HCT116 (cell line): ENCODE data around the gene SDF2. TPM values are rescaled to one million over a fixed set of nuclear protein-coding genes. Genes with fewer than 3 reads are reported as not detected.
A peak's percentile ranks its signal among the peaks of the same experiment; 100 is the strongest.

Source experiments
- ATAC-seq: fragments of 200-7000 bp; cut with Tn5 transposase; 2 replicates; pipeline ENCODE4 v1.9.1; 2020; ENCODE audit warnings: mild to moderate bottlenecking, moderate library complexity
- BruUV-seq: library from RNA; stranded (reverse); fragments of 400-500 nt; replicated peaks from 2 replicates; lab custom pipeline; 2021; lab: Mats Ljungman, UMichigan
- CTCF ChIA-PET: fragments of 300-600 bp; sonication (Branson Sonifier 250); formaldehyde crosslinking; loops from one replicate; lab custom pipeline; 2021; ENCODE audit warnings: antibody characterized with exemption; lab: Charles Lee
- POLR2A ChIA-PET: fragments of 300-600, 350-600 bp; sonication (Branson Sonifier 250); formaldehyde crosslinking; loops from one replicate; lab custom pipeline; 2021; ENCODE audit warnings: antibody characterized with exemption; lab: Charles Lee
- RAD21 ChIA-PET, 2 experiments: fragments of 300-600 bp; sonication (Branson Sonifier 250); formaldehyde crosslinking; loops; one replicate each; lab custom pipeline; 2023; ENCODE audit warnings: low total read pairs in 2 of 2; ENCODE audit not compliant: uncharacterized antibody in 2 of 2, unreplicated experiment in 2 of 2, low non-redundant PET in 1 of 2; lab: Charles Lee
- DNase-seq: peaks from one replicate; pipeline ENCODE4 v3.0.0-alpha.2; 2010; ENCODE audit warnings: low read depth, low spot score
- H2AFZ ChIP-seq: fragments of 200-600 bp; shearing (Covaris generic), sonication (generic); 2 replicates; pipeline ENCODE4 v1.6.1; 2017; ENCODE audit warnings: low read depth, mixed run types, mixed read lengths, antibody characterized with exemption, low read length; ENCODE audit not compliant: poor library complexity, severe bottlenecking
- H3K27ac ChIP-seq: 2 replicates; pipeline ENCODE4 v1.5.1; 2012; ENCODE audit warnings: low read depth, low read length
- H3K27me3 ChIP-seq: fragments of 200-600 bp; sonication (generic); 2 replicates; pipeline ENCODE4 v1.6.1; 2016; ENCODE audit warnings: mixed run types, low read length, mixed read lengths; ENCODE audit not compliant: insufficient read depth
- H3K36me3 ChIP-seq, 2 experiments: fragments of 200-500 bp in 1 of 2; fragments of 200-600 bp in 1 of 2; sonication (Bioruptor generic) in 1 of 2; sonication (generic) in 1 of 2; 2 replicates each; pipeline versions ENCODE4 v1.5.1 to v1.6.1; 2014 to 2016; ENCODE audit warnings: low read length in 2 of 2, inconsistent platforms in 1 of 2, mixed read lengths in 1 of 2, mixed run types in 1 of 2; ENCODE audit not compliant: insufficient read depth in 2 of 2, control insufficient read depth in 1 of 2
- H3K4me1 ChIP-seq, 2 experiments: fragments of 200-600 bp in 1 of 2; sonication (generic) in 1 of 2; 2 replicates each; pipeline versions ENCODE4 v1.5.1 to v1.6.1; 2012 to 2017; ENCODE audit warnings: low read length in 2 of 2, inconsistent platforms in 1 of 2, mild to moderate bottlenecking in 1 of 2, mixed read lengths in 1 of 2, mixed run types in 1 of 2, moderate library complexity in 1 of 2; ENCODE audit not compliant: insufficient read depth in 2 of 2, control insufficient read depth in 1 of 2
- H3K4me2 ChIP-seq: fragments of 200-600 bp; sonication (generic); 2 replicates; pipeline ENCODE4 v1.6.1; 2017; ENCODE audit warnings: mixed run types, low read length, mixed read lengths
- H3K4me3 ChIP-seq, 2 experiments: fragments of 200-600 bp in 1 of 2; sonication (generic) in 1 of 2; replicated peaks in 1 of 2; 2 replicates each; pipeline ENCODE4 v1.5.1; 2011 to 2016; ENCODE audit warnings: low read length in 2 of 2, control low read depth in 1 of 2, low read depth in 1 of 2, mild to moderate bottlenecking in 1 of 2, mixed read lengths in 1 of 2, mixed run types in 1 of 2
- H3K79me2 ChIP-seq: fragments of 200-600 bp; sonication (generic); 2 replicates; pipeline ENCODE4 v1.6.1; 2017; ENCODE audit warnings: mild to moderate bottlenecking, mixed run types, low read length, moderate library complexity, mixed read lengths; ENCODE audit not compliant: insufficient read depth
- H3K9ac ChIP-seq: fragments of 200-600 bp; sonication (generic); 2 replicates; pipeline ENCODE4 v1.6.1; 2016; ENCODE audit warnings: low read length, mixed read lengths
- H3K9me2 ChIP-seq: fragments of 200-600 bp; sonication (generic), shearing (Covaris generic); 2 replicates; pipeline ENCODE4 v1.6.1; 2017; ENCODE audit warnings: mixed run types, mild to moderate bottlenecking, moderate library complexity; ENCODE audit not compliant: insufficient read depth
- H3K9me3 ChIP-seq, 2 experiments: fragments of 200-500 bp in 1 of 2; fragments of 200-600 bp in 1 of 2; sonication (Bioruptor generic) in 1 of 2; sonication (generic) in 1 of 2; 2 replicates each; pipeline ENCODE4 v1.6.1; 2014 to 2017; ENCODE audit warnings: low read length in 2 of 2, mixed read lengths in 2 of 2, inconsistent platforms in 1 of 2, low read depth in 1 of 2, mild to moderate bottlenecking in 1 of 2, mixed run types in 1 of 2, moderate library complexity in 1 of 2; ENCODE audit not compliant: control insufficient read depth in 1 of 2, insufficient read depth in 1 of 2
- H4K20me1 ChIP-seq: fragments of 200-600 bp; sonication (generic), shearing (Covaris generic); 2 replicates; pipeline ENCODE4 v1.6.1; 2017; ENCODE audit warnings: mixed run types, mild to moderate bottlenecking, moderate library complexity; ENCODE audit not compliant: insufficient read depth
- CBX3 ChIP-seq: IDR thresholded peaks from 2 replicates; pipeline ENCODE4 v1.6.1; 2012; ENCODE audit warnings: low read depth
- ELF1 ChIP-seq: IDR thresholded peaks from 2 replicates; pipeline ENCODE4 v1.6.1; 2012; ENCODE audit warnings: low read depth, borderline replicate concordance
- EZH2 ChIP-seq: fragments of 200-600 bp; sonication (generic); IDR thresholded peaks from 2 replicates; pipeline ENCODE4 v1.6.1; 2017; ENCODE audit warnings: antibody characterized with exemption, mixed run types
- FOSL1 ChIP-seq: IDR thresholded peaks from 2 replicates; pipeline ENCODE4 v1.6.1; 2012; ENCODE audit warnings: low read depth
- JUND ChIP-seq: IDR thresholded peaks from 2 replicates; pipeline ENCODE4 v1.6.1; 2012
- MAX ChIP-seq: IDR thresholded peaks from 2 replicates; pipeline ENCODE4 v1.6.1; 2012
- POLR2A ChIP-seq: IDR thresholded peaks from 2 replicates; pipeline ENCODE4 v1.7.0; 2011; ENCODE audit warnings: borderline replicate concordance; ENCODE audit not compliant: insufficient read depth, insufficient read length; ENCODE audit errors: extremely low read depth
- SRF ChIP-seq: IDR thresholded peaks from 2 replicates; pipeline ENCODE4 v1.6.1; 2012; ENCODE audit warnings: low read depth
- TCF7L2 ChIP-seq: IDR thresholded peaks from 2 replicates; pipeline ENCODE4 v1.7.0; 2011; ENCODE audit warnings: borderline replicate concordance, inconsistent platforms; ENCODE audit not compliant: insufficient read depth, insufficient read length; ENCODE audit errors: extremely low read depth
- ZNF274 ChIP-seq: fragments of 200-500 bp; sonication (Bioruptor generic); IDR thresholded peaks from 2 replicates; pipeline ENCODE4 v1.6.1; 2014; ENCODE audit warnings: mild to moderate bottlenecking, low read depth, low read length, inconsistent platforms
- intact Hi-C: fragments of 100-400 bp; cut with micrococcal nuclease; formaldehyde crosslinking; loops from 2 replicates; pipeline ENCODE4 v1.10.0; 2022
- total RNA-seq: library from RNA; stranded (reverse); gene quantifications from one replicate; pipeline ENCODE4 v1.2.1, GENCODE V29; 2021; ENCODE audit not compliant: unreplicated experiment

SDF2 gene
- total RNA-seq, 1 experiment from 2014 or later: 41.3 TPM

- CTCF ChIA-PET: interaction anchor here (1.0 kb wide), 1 partner anchor 11 kb away, joined by 3 read pairs; no protein-coding TSS in a partner anchor
- ATAC-seq: no peak
Measured at GRCh38 chr17:28657756-28658155, 4.0 kb downstream of the SDF2 start.

DNA sequence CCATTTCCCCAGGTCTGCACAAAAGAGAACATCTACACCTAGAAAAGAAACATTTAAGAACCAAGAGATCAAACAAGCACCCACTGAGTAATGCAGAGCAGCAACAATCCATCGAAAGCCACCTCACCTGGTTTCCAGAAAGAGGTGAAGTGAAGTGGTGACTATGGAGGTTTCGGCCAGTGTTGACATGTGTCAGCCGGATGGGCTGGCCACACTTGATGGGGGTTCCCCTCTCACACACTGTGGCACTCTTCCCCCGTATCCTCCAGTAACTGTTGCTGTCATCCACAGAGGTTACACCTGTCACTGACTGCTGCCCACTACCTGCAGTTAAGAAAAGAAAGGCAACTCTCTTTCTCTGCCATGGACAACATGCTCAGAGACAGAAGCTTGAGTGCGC is 6.5 kb downstream of the SDF2 start:
- no peak overlapping the region for H2AFZ ChIP-seq
- no peak for TF ChIP-seq SRF
- TF ChIP-seq EZH2: no peak
- TF ChIP-seq CBX3: no peak
- no peak for TF ChIP-seq MAX
- no peak for TF ChIP-seq ZNF274
- no peak for TF ChIP-seq POLR2A
- DNase-seq (no peak), ATAC-seq (no peak)
- POLR2A ChIA-PET: no interaction called here
- 0 out of 4 replicates have a peak, but pooled peaks cover 0 to 4% of the 10 kb centered on the region in 2 experiments for H3K9me3 ChIP-seq
- intact Hi-C loops: no loop called here
- no TSS peak for BruUV-seq
- CTCF ChIA-PET: no interaction called here
- H4K20me1 ChIP-seq: no peaks in the 10 kb centered on the region
- no peak overlapping the region for H3K9ac ChIP-seq
- H3K27me3 ChIP-seq: no peaks in the 10 kb centered on the region
- peaks cover 12 to 33% of the 10 kb centered on the region in 2 experiments for H3K36me3 ChIP-seq
- H3K9me2 ChIP-seq: no peaks in the 10 kb centered on the region
- RAD21 ChIA-PET: no interaction called here
- H3K79me2 ChIP-seq: peaks cover 58% of the 10 kb centered on the region
- no peak overlapping the region for H3K27ac ChIP-seq
- peaks cover 0 to 5% of the 10 kb centered on the region in 2 experiments; a peak in 2 of 4 replicates for H3K4me1 ChIP-seq
- no peak overlapping the region for H3K4me3 ChIP-seq
- no peak overlapping the region for H3K4me2 ChIP-seq

More at GRCh38 chr17:28657756-28658155, 4.0 kb downstream of the SDF2 start:
- H3K4me2 ChIP-seq: no peak overlapping the region; the same call in 1 of the 2 replicates
- no peak overlapping the region for H3K4me3 ChIP-seq
- BruUV-seq: no TSS peak
- H3K79me2 ChIP-seq: peaks cover 73% of the 10 kb centered on the region
- RAD21 ChIA-PET: no interaction called here
- H3K27me3 ChIP-seq: no peaks in the 10 kb centered on the region
- TF ChIP-seq JUND: no peak
- peak; percentile 35; the same call in 1 of the 2 replicates for TF ChIP-seq FOSL1
- TF ChIP-seq ELF1: no peak
- TF ChIP-seq TCF7L2: no peak
- no peaks in the 10 kb centered on the region for H3K9me2 ChIP-seq
- no peaks in the 10 kb centered on the region for H4K20me1 ChIP-seq
- H3K9ac ChIP-seq: no peak overlapping the region
- intact Hi-C loops: no loop called here
- no peak overlapping the region for H3K27ac ChIP-seq
- H3K9me3 ChIP-seq: 0 out of 4 replicates have a peak, but pooled peaks cover 0 to 4% of the 10 kb centered on the region in 2 experiments
- POLR2A ChIA-PET: interaction anchor here (0.8 kb wide), 1 partner anchor 11 kb away, joined by 3 read pairs; no protein-coding TSS in a partner anchor
- peaks cover 5 to 9% of the 10 kb centered on the region in 2 experiments; a peak in 3 of 4 replicates for H3K4me1 ChIP-seq
- H2AFZ ChIP-seq: no peak overlapping the region
- DNase-seq: no peak
- peaks cover 7 to 29% of the 10 kb centered on the region in 2 experiments for H3K36me3 ChIP-seq
